ENCODE results near the gene TRIAP1. TPM values are rescaled to one million over a fixed set of nuclear protein-coding genes. Genes with fewer than 3 reads are reported as not detected.

The TRIAP1 gene
- total RNA-seq, 1 donor from 2014 or later: 31.1 TPM

- no peak overlapping the region for H3K4me3 ChIP-seq (ENCODE audit: low read depth, low read length)
- DNase-seq (ENCODE audit: low read depth): no peak
Observed at GRCh38 chr12:120485961-120486881, 40.0 kb upstream of the TRIAP1 start.

GRCh38 chr12:120483621-120484020 is 37.4 kb upstream of the TRIAP1 start:
- H3K4me3 ChIP-seq (ENCODE audit: low read depth, low read length): no peak overlapping the region
- DNase-seq (ENCODE audit: low read depth): no peak
- TF ChIP-seq CTCF (conservative IDR thresholded peaks at IDR 0.05; ENCODE audit: low read depth, low read length): no peak

More at GRCh38 chr12:120485961-120486881, 40.0 kb upstream of the TRIAP1 start:
- no peak for TF ChIP-seq CTCF (conservative IDR thresholded peaks at IDR 0.05; ENCODE audit: low read depth, low read length)

GRCh38 chr12:120481022-120481767 is 35.0 kb upstream of the TRIAP1 start:
- TF ChIP-seq CTCF (conservative IDR thresholded peaks at IDR 0.05; ENCODE audit: low read depth, low read length): no peak
- no peak overlapping the region for H3K4me3 ChIP-seq (ENCODE audit: low read depth, low read length)
- DNase-seq (ENCODE audit: low read depth): no peak

DNA sequence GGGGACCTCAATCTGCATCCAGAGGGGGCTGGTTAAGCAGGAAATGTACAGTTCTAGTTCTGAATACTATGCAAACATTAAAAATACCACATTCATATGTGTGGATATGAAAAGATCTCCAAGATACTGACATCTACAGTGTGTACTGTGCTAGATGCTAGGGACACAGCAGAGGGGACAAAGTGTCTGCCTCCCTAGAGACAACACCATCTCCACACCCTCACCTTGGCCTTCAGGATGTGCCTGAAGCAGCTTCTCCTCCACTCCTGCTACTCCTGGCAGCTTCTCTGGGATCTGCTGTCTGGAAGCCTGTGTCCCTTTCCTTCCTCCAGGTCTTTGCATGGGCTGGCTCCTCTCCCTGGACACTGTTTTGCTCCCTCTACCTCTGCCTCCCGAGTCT is 34.0 kb upstream of the TRIAP1 start:
- no peak for DNase-seq (ENCODE audit: low read depth)
- TF ChIP-seq CTCF (conservative IDR thresholded peaks at IDR 0.05; ENCODE audit: low read depth, low read length): no peak
- no peak overlapping the region for H3K4me3 ChIP-seq (ENCODE audit: low read depth, low read length)

- DNase-seq (ENCODE audit: low read depth): no peak
- no peak overlapping the region for H3K4me3 ChIP-seq (ENCODE audit: low read depth, low read length)
- no peak for TF ChIP-seq CTCF (conservative IDR thresholded peaks at IDR 0.05; ENCODE audit: low read depth, low read length)
Observed at GRCh38 chr12:120479458-120479857, 33.3 kb upstream of the TRIAP1 start.

DNA sequence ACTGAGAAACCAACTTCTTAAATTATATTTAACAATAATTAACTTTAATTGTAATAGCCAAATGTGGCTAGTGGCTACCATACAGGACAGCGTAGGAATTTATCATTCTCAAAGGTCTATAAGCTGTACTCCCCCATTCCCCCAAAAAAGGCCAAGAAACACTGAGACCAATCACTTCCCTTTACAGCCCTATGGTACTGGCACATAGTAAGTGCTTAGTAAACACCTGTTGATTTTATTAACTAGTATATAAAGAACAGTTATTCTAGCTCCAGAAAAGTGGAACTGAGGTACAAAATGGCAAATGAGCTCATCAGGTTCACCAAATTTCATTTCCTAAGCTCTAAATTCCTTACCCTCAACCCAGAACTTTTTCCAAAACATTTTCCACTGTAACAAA is 29.5 kb upstream of the TRIAP1 start:
- no peak for TF ChIP-seq CTCF (conservative IDR thresholded peaks at IDR 0.05; ENCODE audit: low read depth, low read length)
- H3K4me3 ChIP-seq (ENCODE audit: low read depth, low read length): no peak overlapping the region
- DNase-seq (ENCODE audit: low read depth): no peak

Measured in epithelial cell of proximal tubule (primary cell).